ENCODE data around the gene FGD6.
A peak's percentile ranks its signal among the peaks of the same experiment; 100 is the strongest.
"Not testable (repeated sequence)": the region's sequence is repeated elsewhere in the genome, so short reads cannot be mapped to it uniquely, and the experiment has no call there.

FGD6 gene

DNA sequence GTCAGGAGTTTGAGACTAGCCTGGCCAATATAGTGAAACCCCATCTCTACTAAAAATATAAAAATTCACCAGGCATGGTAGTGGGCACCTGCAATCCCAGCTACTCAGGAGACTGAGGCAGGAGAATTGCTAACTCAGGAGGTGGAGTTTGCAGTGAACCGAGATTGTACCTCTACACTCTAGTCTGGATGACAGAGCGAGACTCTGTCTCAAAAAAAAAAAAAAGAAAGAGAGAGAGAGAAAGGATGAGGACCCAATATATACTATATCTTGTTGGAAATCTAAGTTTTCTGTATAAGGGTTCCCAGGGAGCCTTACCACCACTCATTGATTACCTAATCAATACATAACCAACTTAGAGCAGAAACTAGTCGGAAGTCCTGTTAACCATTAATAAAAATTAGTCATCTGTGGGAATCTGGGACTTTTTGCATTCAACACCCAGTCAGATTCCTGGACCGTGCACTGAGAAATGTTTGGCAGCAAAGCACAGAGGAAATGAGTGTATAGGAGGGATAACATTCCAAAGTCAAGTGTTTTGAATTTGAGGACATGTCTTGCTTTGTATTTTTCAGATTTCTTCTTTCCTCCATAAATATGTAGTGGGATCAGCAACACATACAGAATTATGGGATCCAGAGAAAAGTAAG is 99.0 kb downstream of the FGD6 start:
- ATAC-seq (replicated peaks; ENCODE audit: extremely low read depth, poor library complexity, severe bottlenecking): no peak
- Mint-ChIP-seq H3K4me3 (no peak overlapping the region), H3K9me3 (no peaks in the 10 kb centered on the region), H3K27ac (ENCODE audit: low read depth) (no peak overlapping the region), H3K36me3 (ENCODE audit: insufficient read depth) (no peaks in the 10 kb centered on the region), H3K27me3 (no peaks in the 10 kb centered on the region), H3K4me1 (no peaks in the 10 kb centered on the region)
- no peak for DNase-seq (ENCODE audit: low spot score in 2 of 2)

DNA sequence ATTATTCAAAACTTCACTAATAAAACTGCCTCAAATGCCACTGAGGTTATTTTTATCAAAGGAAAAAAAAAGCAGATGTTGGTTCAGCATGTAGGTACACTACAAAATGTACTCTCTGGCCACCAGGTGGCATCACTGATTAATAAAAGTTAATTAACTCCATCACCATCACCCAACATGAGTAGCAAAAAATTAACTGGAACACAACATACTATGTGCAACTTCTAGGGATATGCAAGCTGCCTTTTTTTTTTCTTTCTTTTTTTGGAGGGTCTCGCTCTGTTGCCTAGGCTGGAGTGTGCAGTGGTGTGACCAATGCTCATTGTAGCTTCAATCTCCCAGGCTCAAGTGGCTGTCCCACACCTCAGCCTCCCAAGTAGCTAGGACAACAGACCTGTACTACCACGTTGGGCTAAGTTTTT is 100.1 kb downstream of the FGD6 start:
- DNase-seq (ENCODE audit: low spot score in 2 of 2) (peak; percentile 25 to 27), ATAC-seq (replicated peaks; ENCODE audit: extremely low read depth, poor library complexity, severe bottlenecking) (peak; percentile 75)
- Mint-ChIP-seq H3K36me3 (ENCODE audit: insufficient read depth) (no peaks in the 10 kb centered on the region), H3K27ac (ENCODE audit: low read depth) (no peak overlapping the region), H3K4me1 (no peaks in the 10 kb centered on the region), H3K27me3 (no peaks in the 10 kb centered on the region), H3K9me3 (no peaks in the 10 kb centered on the region), H3K4me3 (no peak overlapping the region)

DNA sequence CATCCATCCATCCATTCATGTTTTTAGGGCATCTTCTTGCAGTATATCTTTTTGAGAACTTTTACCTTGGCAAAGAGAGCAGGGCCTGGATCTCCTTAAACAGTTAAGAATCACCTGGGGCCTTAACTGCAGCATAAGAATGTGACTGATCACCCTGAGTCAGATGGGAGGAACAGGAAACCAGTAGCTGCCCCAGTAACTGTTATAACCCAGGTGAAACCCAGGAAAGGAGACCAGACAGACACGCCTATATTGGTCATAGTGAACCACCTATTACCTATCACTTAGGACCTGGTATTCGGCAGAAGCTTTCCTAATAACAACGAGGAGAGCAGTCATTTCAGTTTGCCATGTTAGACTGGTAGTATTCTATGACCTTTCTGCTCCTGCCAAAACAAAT is 100.5 kb downstream of the FGD6 start:
- H3K36me3 Mint-ChIP-seq (ENCODE audit: insufficient read depth): no peaks in the 10 kb centered on the region
- H3K9me3 Mint-ChIP-seq: no peaks in the 10 kb centered on the region
- no peak overlapping the region for H3K27ac Mint-ChIP-seq (ENCODE audit: low read depth)
- H3K4me3 Mint-ChIP-seq: no peak overlapping the region
- no peaks in the 10 kb centered on the region for H3K27me3 Mint-ChIP-seq
- ATAC-seq (replicated peaks; ENCODE audit: extremely low read depth, poor library complexity, severe bottlenecking): no peak
- DNase-seq (ENCODE audit: low spot score in 2 of 2): no peak
- no peaks in the 10 kb centered on the region for H3K4me1 Mint-ChIP-seq

DNA sequence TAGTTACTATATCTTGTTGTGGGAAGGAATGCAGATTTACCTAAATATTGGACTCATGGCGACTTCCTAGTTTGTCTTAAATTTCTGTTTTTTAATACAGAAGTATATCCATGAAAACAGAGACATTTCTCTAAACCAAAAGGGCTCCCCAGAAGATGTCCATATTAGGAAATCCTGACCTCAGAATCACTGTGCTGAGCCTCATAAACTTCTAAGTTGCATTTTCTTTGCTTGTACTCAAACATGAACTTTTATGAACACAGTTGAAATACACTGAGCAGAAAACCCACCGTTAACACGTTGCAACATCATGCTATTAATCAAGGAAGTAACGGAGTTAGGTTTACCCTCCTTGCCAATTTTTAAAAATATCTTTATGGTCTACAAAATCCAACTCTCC is 100.9 kb downstream of the FGD6 start:
- Mint-ChIP-seq H3K9me3 (no peaks in the 10 kb centered on the region), H3K4me3 (no peak overlapping the region), H3K36me3 (ENCODE audit: insufficient read depth) (no peaks in the 10 kb centered on the region), H3K4me1 (no peaks in the 10 kb centered on the region), H3K27me3 (no peaks in the 10 kb centered on the region), H3K27ac (ENCODE audit: low read depth) (no peak overlapping the region)
- no peak for DNase-seq (ENCODE audit: low spot score in 2 of 2)
- ATAC-seq (replicated peaks; ENCODE audit: extremely low read depth, poor library complexity, severe bottlenecking): no peak

DNA sequence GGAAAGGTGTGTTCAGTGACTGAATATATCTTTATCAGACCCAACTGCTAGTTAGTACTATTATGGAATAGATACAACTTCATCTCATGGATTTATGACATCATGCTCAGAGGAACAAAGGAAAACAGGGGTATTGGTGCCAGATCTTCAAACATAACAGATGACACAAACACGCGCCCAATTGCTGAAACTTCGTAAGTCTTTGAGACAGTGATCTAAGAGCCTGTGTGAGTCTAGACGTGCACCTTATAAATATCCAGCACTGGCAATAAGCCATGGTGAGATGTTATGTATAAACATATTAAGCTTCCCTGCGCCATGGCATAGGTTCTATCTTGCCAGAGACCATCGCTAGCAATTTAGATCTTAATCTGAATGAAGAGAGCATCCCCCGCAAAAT is 101.6 kb downstream of the FGD6 start:
- Mint-ChIP-seq H3K4me3 (no peak overlapping the region), H3K9me3 (no peaks in the 10 kb centered on the region), H3K27ac (ENCODE audit: low read depth) (no peak overlapping the region), H3K27me3 (no peaks in the 10 kb centered on the region), H3K36me3 (ENCODE audit: insufficient read depth) (no peaks in the 10 kb centered on the region), H3K4me1 (no peaks in the 10 kb centered on the region)
- ATAC-seq (replicated peaks; ENCODE audit: extremely low read depth, poor library complexity, severe bottlenecking): no peak
- DNase-seq (ENCODE audit: low spot score in 2 of 2): no peak

DNA sequence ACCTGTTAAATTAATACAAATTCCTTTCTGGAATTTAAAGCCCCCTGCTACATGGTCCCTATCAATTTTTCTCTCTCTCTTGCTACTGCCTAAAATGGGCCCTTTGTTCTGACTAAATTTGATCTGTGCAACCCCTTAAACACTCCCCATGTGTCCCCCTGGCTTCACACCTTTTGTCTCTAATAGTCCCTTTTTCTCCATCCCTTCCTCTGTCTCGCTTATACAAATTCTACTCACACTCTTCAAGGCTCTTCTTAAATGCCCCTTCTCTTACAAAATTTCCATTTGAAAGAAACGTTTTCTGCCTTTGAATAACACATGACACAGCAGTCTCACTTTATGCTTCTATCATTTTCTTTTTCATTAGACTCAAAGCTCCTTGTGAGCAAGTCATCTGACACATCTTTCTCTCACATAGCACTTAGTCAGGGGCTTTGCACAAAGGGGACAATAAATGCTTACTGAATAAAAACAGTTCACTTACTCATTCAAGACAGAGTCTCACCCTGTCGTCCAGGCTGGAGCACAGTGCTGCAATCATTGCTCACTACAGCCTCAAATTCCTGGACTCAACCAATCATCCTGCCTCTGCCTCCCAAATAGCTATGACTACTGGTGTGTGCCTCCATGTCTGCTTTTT is 102.4 kb downstream of the FGD6 start:
- H3K9me3 Mint-ChIP-seq: no peaks in the 10 kb centered on the region
- H3K4me1 Mint-ChIP-seq: no peaks in the 10 kb centered on the region
- no peak for DNase-seq (ENCODE audit: low spot score in 2 of 2)
- H3K27ac Mint-ChIP-seq (ENCODE audit: low read depth): no peak overlapping the region
- H3K36me3 Mint-ChIP-seq (ENCODE audit: insufficient read depth): no peaks in the 10 kb centered on the region
- no peak overlapping the region for H3K4me3 Mint-ChIP-seq
- no peaks in the 10 kb centered on the region for H3K27me3 Mint-ChIP-seq
- ATAC-seq (replicated peaks; ENCODE audit: extremely low read depth, poor library complexity, severe bottlenecking): no peak

DNA sequence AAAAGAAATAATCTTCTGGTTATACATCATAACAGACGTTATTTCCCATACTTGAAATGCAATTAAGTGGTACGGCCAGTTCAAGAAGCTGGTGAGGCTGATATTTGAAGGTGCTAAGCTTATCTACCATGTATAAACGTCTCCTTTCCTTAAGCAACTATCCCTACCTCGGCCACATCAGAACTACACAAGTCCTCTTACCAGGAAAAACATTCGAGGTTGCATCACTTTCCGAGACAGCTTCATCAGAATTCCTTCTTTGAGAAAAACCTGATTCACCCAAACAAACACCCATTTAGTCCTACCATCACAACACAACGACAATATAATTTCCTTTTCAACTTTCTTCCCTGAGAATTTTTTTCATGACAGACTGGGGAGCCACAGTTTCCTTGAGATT is 109.9 kb downstream of the FGD6 start:
- Mint-ChIP-seq H3K4me3 (no peak overlapping the region), H3K27me3 (no peaks in the 10 kb centered on the region), H3K4me1 (peaks cover 10% of the 10 kb centered on the region), H3K9me3 (no peaks in the 10 kb centered on the region), H3K36me3 (ENCODE audit: insufficient read depth) (no peaks in the 10 kb centered on the region), H3K27ac (ENCODE audit: low read depth) (no peak overlapping the region)
- no peak for DNase-seq (ENCODE audit: low spot score in 2 of 2)
- no peak for ATAC-seq (replicated peaks; ENCODE audit: extremely low read depth, poor library complexity, severe bottlenecking)

DNA sequence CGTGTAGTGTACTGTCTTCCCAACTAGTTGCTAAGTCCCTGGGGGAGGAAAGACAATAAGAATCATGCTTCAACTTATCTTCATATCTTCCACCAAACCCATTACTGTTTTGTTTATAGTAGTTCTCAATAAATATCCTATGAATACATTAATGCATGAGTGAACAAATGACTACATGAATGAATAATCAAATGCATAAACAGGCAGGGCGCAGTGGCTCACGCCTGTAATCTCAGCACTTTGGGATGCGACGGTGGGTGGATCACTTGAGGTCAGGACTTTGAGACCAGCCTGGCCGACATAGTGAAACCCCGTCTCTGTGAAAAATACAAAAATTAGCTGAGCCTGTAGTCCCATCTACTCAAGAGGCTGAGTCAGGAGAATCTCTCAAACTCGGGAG is 111.7 kb downstream of the FGD6 start:
- H3K4me1 Mint-ChIP-seq: peaks cover 10% of the 10 kb centered on the region
- no peaks in the 10 kb centered on the region for H3K9me3 Mint-ChIP-seq
- no peak overlapping the region for H3K27ac Mint-ChIP-seq (ENCODE audit: low read depth)
- no peaks in the 10 kb centered on the region for H3K27me3 Mint-ChIP-seq
- DNase-seq (ENCODE audit: low spot score in 2 of 2) (no peak), ATAC-seq (replicated peaks; ENCODE audit: extremely low read depth, poor library complexity, severe bottlenecking) (no peak)
- no peak overlapping the region for H3K4me3 Mint-ChIP-seq
- H3K36me3 Mint-ChIP-seq (ENCODE audit: insufficient read depth): no peaks in the 10 kb centered on the region

DNA sequence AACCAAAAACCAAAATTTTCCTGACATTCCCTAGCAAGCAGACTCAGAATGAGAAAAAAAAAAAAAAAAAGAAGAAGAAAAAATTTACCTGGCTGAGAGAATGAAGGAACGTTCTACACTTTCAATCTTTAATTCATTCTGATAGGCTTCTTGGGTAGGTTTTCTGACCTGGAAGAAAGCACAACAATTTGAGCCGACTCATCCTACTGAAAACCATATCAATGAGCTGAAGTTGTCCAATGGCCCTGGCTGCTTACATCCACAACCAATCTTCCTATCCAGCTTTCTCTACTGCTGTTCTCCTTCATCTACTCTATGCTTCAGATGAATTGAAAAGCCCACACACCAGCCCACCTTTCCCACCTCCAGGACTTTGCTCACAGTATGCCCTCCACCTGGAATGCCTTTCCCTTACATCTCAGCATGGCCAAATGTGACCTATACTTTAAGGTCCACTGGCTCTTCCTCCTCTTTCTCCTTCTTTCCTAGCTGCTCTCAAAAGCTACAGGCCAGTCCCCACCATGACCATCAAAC is 112.3 kb downstream of the FGD6 start:
- no peak overlapping the region for H3K4me3 Mint-ChIP-seq
- H3K27me3 Mint-ChIP-seq: no peaks in the 10 kb centered on the region
- ATAC-seq (replicated peaks; ENCODE audit: extremely low read depth, poor library complexity, severe bottlenecking): no peak
- peaks cover 10% of the 10 kb centered on the region for H3K4me1 Mint-ChIP-seq
- H3K27ac Mint-ChIP-seq (ENCODE audit: low read depth): no peak overlapping the region
- no peak for DNase-seq (ENCODE audit: low spot score in 2 of 2)
- H3K36me3 Mint-ChIP-seq (ENCODE audit: insufficient read depth): no peaks in the 10 kb centered on the region
- H3K9me3 Mint-ChIP-seq: no peaks in the 10 kb centered on the region

DNA sequence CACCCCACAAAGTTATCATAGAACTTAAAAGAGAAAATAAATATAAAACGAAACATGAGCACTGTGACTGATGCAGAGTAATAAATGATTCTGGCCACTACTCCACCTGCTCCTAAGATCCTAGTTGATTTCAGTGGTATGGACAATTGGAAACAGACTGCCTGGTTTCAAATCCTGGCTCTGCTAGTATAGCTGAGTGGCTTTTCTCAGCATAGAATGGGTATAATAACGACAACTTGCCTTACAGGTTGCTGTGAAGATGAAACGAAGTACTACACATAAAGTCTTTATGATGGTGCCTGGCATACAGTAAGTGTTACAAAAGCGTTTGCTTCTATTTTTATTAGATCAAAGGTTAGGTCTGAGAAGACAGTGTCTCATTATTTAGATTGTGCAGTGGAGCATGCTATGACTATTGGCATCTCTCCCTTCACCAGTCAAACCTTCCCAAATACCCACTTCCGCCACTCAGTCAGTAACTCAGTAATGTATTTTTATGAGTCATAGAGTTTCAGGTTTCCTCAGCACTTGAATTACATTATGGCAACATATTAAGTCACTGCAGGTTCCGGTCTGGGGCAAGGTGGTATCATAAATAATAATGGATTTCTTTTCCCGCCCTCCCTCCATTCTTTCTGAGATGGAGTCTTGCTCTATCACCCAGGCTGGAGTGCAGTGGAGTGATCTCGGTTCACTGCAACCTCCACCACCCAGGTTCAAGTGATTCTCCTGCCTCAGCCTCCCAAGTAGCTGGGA is 114.2 kb downstream of the FGD6 start:
- Mint-ChIP-seq H3K27me3 (no peaks in the 10 kb centered on the region), H3K4me3 (peak overlapping the region; percentile 25), H3K9me3 (no peaks in the 10 kb centered on the region), H3K27ac (ENCODE audit: low read depth) (no peak overlapping the region), H3K4me1 (peaks cover 10% of the 10 kb centered on the region), H3K36me3 (ENCODE audit: insufficient read depth) (no peaks in the 10 kb centered on the region)
- ATAC-seq (replicated peaks; ENCODE audit: extremely low read depth, poor library complexity, severe bottlenecking) (peak; percentile 84), DNase-seq (ENCODE audit: low spot score in 2 of 2) (no peak)

DNA sequence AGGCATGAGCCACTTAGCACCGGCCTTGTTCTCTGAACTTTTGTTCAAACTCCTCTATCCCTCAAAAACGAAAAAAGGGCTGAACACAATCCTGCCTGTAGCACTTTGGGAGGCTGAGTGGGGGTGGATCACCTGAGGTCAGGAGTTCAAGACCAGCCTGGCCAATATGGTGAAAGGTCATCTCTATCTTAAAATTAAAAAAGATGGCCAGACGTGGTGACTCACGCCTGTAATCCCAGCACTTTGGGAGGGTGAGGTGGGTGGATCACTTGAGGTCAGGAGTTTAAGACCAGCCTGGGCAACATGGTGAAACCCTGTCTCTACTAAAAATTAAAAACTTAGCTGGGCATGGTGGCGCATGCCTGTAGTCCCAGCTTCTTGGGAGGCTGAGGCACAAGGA is 115.3 kb downstream of the FGD6 start:
- H3K9me3 Mint-ChIP-seq; DNase-seq (ENCODE audit: low spot score in 2 of 2); H3K27me3 Mint-ChIP-seq; H3K4me1 Mint-ChIP-seq; H3K36me3 Mint-ChIP-seq (ENCODE audit: insufficient read depth); H3K27ac Mint-ChIP-seq (ENCODE audit: low read depth); ATAC-seq (replicated peaks; ENCODE audit: extremely low read depth, poor library complexity, severe bottlenecking); H3K4me3 Mint-ChIP-seq: not testable (repeated sequence)

DNA sequence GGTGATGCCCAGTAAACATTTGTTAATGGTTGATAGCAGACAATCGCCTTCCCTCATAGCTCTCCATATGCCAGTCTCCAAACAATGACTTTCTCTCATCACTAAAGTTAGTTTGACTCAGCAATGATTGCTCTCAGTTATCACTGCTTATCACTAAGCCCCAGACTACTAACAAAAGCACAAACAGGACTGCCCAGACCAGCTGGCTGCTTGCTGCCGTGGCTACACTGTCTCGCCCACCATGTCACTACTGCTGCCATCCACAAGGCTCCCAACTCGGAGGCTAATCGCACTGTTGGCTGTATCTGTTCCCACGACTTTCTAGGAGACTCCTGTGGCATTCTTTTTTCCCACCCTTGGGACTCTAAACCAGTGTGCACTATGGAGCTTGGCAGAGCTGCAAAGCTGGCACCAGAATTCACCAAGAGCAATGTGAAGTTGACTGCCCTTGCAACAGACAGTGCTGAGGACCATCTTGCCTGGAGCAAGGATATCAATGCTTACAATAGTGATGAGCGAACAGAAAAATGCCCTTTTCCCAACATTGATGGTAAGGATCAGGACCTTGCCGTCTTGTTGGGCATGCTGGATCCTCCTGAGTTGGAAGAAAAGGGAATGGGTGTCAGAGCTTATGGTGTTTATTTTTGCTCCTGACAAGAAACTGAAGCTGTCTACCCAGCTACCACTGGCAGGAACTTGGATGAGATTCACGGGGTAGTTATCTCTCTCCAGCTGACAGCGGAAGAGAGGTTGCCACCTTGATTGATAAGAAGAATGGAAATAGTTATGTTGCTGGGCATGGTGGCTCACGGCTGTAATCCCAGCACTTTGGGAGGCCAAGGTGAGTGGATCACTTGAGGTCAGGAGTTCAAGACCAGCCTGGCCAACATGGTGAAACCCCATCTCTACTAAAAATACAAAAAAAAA is 116.7 kb downstream of the FGD6 start:
- Mint-ChIP-seq H3K27ac (ENCODE audit: low read depth) (no peak overlapping the region), H3K9me3 (no peaks in the 10 kb centered on the region), H3K4me1 (peaks cover 10% of the 10 kb centered on the region), H3K4me3 (no peak overlapping the region), H3K36me3 (ENCODE audit: insufficient read depth) (no peaks in the 10 kb centered on the region), H3K27me3 (no peaks in the 10 kb centered on the region)
- ATAC-seq (replicated peaks; ENCODE audit: extremely low read depth, poor library complexity, severe bottlenecking) (no peak), DNase-seq (ENCODE audit: low spot score in 2 of 2) (no peak)

All from central memory CD8-positive, alpha-beta T cell (primary cell).